GM12878 (cell line): ENCODE results near the gene NEB. TPM values are rescaled to one million over a fixed set of nuclear protein-coding genes. Genes with fewer than 3 reads are reported as not detected.

Experiments used
- ATAC-seq: fragments of 200-7000 bp; cut with Tn5 transposase; 3 replicates; pipeline ENCODE4 v1.9.1; 2020; ENCODE audit warnings: mild to moderate bottlenecking, moderate library complexity
- BruUV-seq: library from RNA; stranded (reverse); fragments of 400-500 nt; replicated peaks from 2 replicates; lab custom pipeline; 2021; lab: Mats Ljungman, UMichigan
- CTCF ChIA-PET: fragments of 300-600 bp; sonication (Branson Sonifier 250); formaldehyde crosslinking; extraction: SDS; loops from one replicate; lab custom pipeline; 2021; ENCODE audit warnings: inconsistent platforms; lab: Yijun Ruan, JAX
- POLR2A ChIA-PET: fragments of 350-600 bp; formaldehyde crosslinking; extraction: SDS; loops from one replicate; lab custom pipeline; 2021; ENCODE audit warnings: inconsistent platforms; lab: Charles Lee
- RAD21 ChIA-PET: fragments of 300-600 bp; sonication (Branson Sonifier 250); formaldehyde crosslinking; loops from one replicate; lab custom pipeline; 2023; ENCODE audit warnings: antibody characterized with exemption; ENCODE audit not compliant: unreplicated experiment; lab: Charles Lee
- SMC1A ChIA-PET: fragments of 300-600 bp; sonication (Branson Sonifier 250); formaldehyde crosslinking; loops from one replicate; lab custom pipeline; 2023; ENCODE audit not compliant: unreplicated experiment, uncharacterized antibody; lab: Charles Lee
- DNase-seq: peaks from one replicate; pipeline ENCODE4 v3.0.0-alpha.2; 2011; ENCODE audit warnings: low read depth, low spot score
- FAIRE-seq: peaks from 3 replicates; lab custom pipeline; 2011; peaks lifted over from hg19 to GRCh38; lab: Jason Lieb, UNC
- H2AFZ ChIP-seq: 2 replicates; pipeline ENCODE4 v1.6.0; 2011; ENCODE audit warnings: low read depth, low read length, control low read depth; ENCODE audit not compliant: control insufficient read depth
- H3K27ac ChIP-seq: 2 replicates; pipeline ENCODE4 v1.5.1; 2011; ENCODE audit warnings: control low read depth; ENCODE audit not compliant: control insufficient read depth, insufficient read depth
- H3K27me3 ChIP-seq, 2 experiments: replicated peaks in 1 of 2; 2 replicates each; pipeline versions ENCODE4 v1.6.0 to v1.6.1; 2011; ENCODE audit warnings: low read length in 1 of 2; ENCODE audit not compliant: control insufficient read depth in 2 of 2, insufficient read depth in 2 of 2
- H3K36me3 ChIP-seq, 2 experiments: 2 replicates each; pipeline ENCODE4 v1.5.1; 2011; ENCODE audit warnings: low read length in 1 of 2; ENCODE audit not compliant: control insufficient read depth in 2 of 2, insufficient read depth in 2 of 2
- H3K4me1 ChIP-seq: 2 replicates; pipeline ENCODE4 v1.6.1; 2011; ENCODE audit warnings: mild to moderate bottlenecking, low read length, moderate library complexity, mixed read lengths; ENCODE audit not compliant: control insufficient read depth, insufficient read depth
- H3K4me2 ChIP-seq: 2 replicates; pipeline ENCODE4 v1.6.0; 2011; ENCODE audit warnings: control low read depth; ENCODE audit not compliant: control insufficient read depth, insufficient read depth
- H3K4me3 ChIP-seq: fragments of 200-600 bp; sonication (generic); 2 replicates; pipeline ENCODE4 v1.5.1; 2016
- H3K79me2 ChIP-seq: 2 replicates; pipeline ENCODE4 v1.6.0; 2011; ENCODE audit warnings: low read length; ENCODE audit not compliant: control insufficient read depth, insufficient read depth
- H3K9ac ChIP-seq: 2 replicates; pipeline ENCODE4 v1.8.0; 2011; ENCODE audit warnings: low read length, control low read depth, mixed read lengths; ENCODE audit not compliant: control insufficient read depth, insufficient read depth
- H3K9me3 ChIP-seq: replicated peaks from 3 replicates; pipeline ENCODE4 v1.5.1; 2011; ENCODE audit warnings: mild to moderate bottlenecking, low read length; ENCODE audit not compliant: control insufficient read depth, insufficient read depth
- H4K20me1 ChIP-seq: 2 replicates; pipeline ENCODE4 v1.6.0; 2011; ENCODE audit not compliant: control insufficient read depth, insufficient read depth
- ATF7 ChIP-seq: fragments of 450-650 bp; IDR thresholded peaks from 2 replicates; pipeline ENCODE4 v1.6.1; 2016; ENCODE audit warnings: low read depth, mild to moderate bottlenecking
- BACH1 ChIP-seq: fragments of 450-650 bp; IDR thresholded peaks from 2 replicates; pipeline ENCODE4 v1.6.1; 2017; ENCODE audit warnings: mild to moderate bottlenecking, borderline replicate concordance
- CBX3 ChIP-seq: fragments of 200-600 bp; sonication (generic); IDR thresholded peaks from 2 replicates; pipeline ENCODE4 v1.6.1; 2016; ENCODE audit warnings: low read depth, borderline replicate concordance
- CBX5 ChIP-seq: sonication (generic); IDR thresholded peaks from 2 replicates; pipeline ENCODE4 v1.6.1; 2016; ENCODE audit warnings: low read depth, moderate library complexity, mild to moderate bottlenecking, inconsistent platforms
- SIN3A ChIP-seq: IDR thresholded peaks from 2 replicates; pipeline ENCODE4 v1.6.1; 2012; ENCODE audit warnings: low read depth, low read length, improper control_type of control experiment
- SMAD5 ChIP-seq: IDR thresholded peaks from 2 replicates; pipeline ENCODE4 v1.6.1; 2016; ENCODE audit warnings: antibody characterized with exemption, low read depth
- TCF12 ChIP-seq: IDR thresholded peaks from 2 replicates; pipeline ENCODE4 v1.6.1; 2011; ENCODE audit warnings: low read depth, mild to moderate bottlenecking, low read length
- YBX1 ChIP-seq: fragments of 450-650 bp; IDR thresholded peaks from 2 replicates; pipeline ENCODE4 v1.6.1; 2016; ENCODE audit warnings: antibody characterized with exemption
- WGBS: methylation state at CpG from one replicate; pipeline ENCODE4 v1.1.6; 2016; ENCODE audit warnings: low lambda C conversion rate; ENCODE audit not compliant: insufficient replicate concordance, insufficient coverage; ENCODE audit errors: missing lambda C conversion rate; 5-methylcytosine and 5-hydroxymethylcytosine counted together
- in situ Hi-C: fragments of 300-500 bp; cut with MboI; formaldehyde crosslinking; loops from 9 replicates; pipeline ENCODE4 v1.14.3; 2018; ENCODE audit warnings: mixed read lengths
- intact Hi-C: fragments of 100-400 bp; cut with micrococcal nuclease; formaldehyde crosslinking; loops from one replicate; pipeline ENCODE4 v1.14.2; 2022; ENCODE audit not compliant: unreplicated experiment
- polyA plus RNA-seq, 11 experiments: library from polyadenylated mRNA; depleted of rRNA in 4 of 11; unstranded in 6 of 11; stranded (reverse) in 5 of 11; fragments of >200 nt; fragmentation: Nextera tagmentation in 4 of 11; fragmentation: Illumina TruSeq in 1 of 11; extraction: Ambion mirVana in 4 of 11; extraction: Trizol in 1 of 11; gene quantifications; 1 replicate in 1 of 11; 2 replicates in 10 of 11; pipeline versions ENCODE4 v1.2.1 to v1.2.3, GENCODE V29; 2011 to 2016; ENCODE audit warnings: inconsistent platforms in 2 of 11, missing spikeins in 2 of 11, low read depth in 1 of 11
- total RNA-seq, 4 experiments: library from RNA; depleted of rRNA in 3 of 4; stranded (reverse); fragments of >200 nt in 3 of 4; fragmentation: Illumina TruSeq in 1 of 4; extraction: Trizol in 1 of 4; gene quantifications; 2 replicates each; pipeline versions ENCODE4 v1.2.1 to v1.2.3, GENCODE V29; 2013 to 2021
- TF ChIP-seq, protein P1 (sequence below): fragments of 450-650 bp; IDR thresholded peaks from 2 replicates; pipeline ENCODE4 v1.6.1; 2018; ENCODE audit warnings: mild to moderate bottlenecking, low read depth, moderate library complexity; ENCODE audit not compliant: partially characterized antibody
- TF ChIP-seq, protein P2 (sequence below): fragments of 450-650 bp; IDR thresholded peaks from 2 replicates; pipeline ENCODE4 v1.6.1; 2017; ENCODE audit warnings: mild to moderate bottlenecking, low read depth, inconsistent platforms; ENCODE audit not compliant: poor library complexity, severe bottlenecking

NEB gene
- total and polyA plus RNA-seq, 10 of the 15 experiments (the other 5 are each of a cell fraction or from before 2014, with no cell fraction given), result 0.04 to 0.77 (median 0.12) TPM

GRCh38 chr2:151567006-151567405 lies 167.3 kb downstream of the NEB start (continued):
- TF ChIP-seq CBX3 (no peak), TCF12 (no peak), BACH1 (no peak), YBX1 (no peak), SMAD5 (no peak), ATF7 (no peak)
- TF ChIP-seq, protein P1, sequence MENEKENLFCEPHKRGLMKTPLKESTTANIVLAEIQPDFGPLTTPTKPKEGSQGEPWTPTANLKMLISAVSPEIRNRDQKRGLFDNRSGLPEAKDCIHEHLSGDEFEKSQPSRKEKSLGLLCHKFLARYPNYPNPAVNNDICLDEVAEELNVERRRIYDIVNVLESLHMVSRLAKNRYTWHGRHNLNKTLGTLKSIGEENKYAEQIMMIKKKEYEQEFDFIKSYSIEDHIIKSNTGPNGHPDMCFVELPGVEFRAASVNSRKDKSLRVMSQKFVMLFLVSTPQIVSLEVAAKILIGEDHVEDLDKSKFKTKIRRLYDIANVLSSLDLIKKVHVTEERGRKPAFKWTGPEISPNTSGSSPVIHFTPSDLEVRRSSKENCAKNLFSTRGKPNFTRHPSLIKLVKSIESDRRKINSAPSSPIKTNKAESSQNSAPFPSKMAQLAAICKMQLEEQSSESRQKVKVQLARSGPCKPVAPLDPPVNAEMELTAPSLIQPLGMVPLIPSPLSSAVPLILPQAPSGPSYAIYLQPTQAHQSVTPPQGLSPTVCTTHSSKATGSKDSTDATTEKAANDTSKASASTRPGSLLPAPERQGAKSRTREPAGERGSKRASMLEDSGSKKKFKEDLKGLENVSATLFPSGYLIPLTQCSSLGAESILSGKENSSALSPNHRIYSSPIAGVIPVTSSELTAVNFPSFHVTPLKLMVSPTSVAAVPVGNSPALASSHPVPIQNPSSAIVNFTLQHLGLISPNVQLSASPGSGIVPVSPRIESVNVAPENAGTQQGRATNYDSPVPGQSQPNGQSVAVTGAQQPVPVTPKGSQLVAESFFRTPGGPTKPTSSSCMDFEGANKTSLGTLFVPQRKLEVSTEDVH, result no peak
- TF ChIP-seq, protein P2, sequence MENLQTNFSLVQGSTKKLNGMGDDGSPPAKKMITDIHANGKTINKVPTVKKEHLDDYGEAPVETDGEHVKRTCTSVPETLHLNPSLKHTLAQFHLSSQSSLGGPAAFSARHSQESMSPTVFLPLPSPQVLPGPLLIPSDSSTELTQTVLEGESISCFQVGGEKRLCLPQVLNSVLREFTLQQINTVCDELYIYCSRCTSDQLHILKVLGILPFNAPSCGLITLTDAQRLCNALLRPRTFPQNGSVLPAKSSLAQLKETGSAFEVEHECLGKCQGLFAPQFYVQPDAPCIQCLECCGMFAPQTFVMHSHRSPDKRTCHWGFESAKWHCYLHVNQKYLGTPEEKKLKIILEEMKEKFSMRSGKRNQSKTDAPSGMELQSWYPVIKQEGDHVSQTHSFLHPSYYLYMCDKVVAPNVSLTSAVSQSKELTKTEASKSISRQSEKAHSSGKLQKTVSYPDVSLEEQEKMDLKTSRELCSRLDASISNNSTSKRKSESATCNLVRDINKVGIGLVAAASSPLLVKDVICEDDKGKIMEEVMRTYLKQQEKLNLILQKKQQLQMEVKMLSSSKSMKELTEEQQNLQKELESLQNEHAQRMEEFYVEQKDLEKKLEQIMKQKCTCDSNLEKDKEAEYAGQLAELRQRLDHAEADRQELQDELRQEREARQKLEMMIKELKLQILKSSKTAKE, result no peak

DNA sequence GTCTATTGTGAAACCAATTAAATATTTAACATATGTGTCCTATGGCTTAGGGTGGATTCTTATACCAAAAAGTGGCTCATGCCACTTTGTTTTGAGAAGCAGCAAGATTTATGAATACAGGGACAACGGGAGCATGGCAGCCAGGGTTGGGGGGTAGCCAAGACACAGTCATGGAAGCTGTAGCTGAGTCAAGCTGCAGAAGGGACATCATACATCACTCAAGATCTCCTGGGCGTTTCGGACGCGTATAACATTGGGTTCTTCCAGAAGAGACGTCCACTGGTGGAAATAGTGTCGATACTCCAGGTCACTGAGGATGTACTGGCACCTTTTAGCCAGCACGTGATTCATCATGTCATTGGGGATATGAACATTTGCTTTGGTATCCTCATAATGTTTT lies 171.9 kb downstream of the NEB start:
- FAIRE-seq (no peak), ATAC-seq (no peak), DNase-seq (no peak)
- no peak overlapping the region for H3K9ac ChIP-seq
- no peak overlapping the region for H2AFZ ChIP-seq
- H3K36me3 ChIP-seq, result no peaks in the 10 kb centered on the region
- RAD21 ChIA-PET, result no interaction called here
- TF ChIP-seq SIN3A (no peak), CBX5 (no peak)
- TF ChIP-seq, protein P1, result no peak
- no TSS peak for BruUV-seq
- H3K79me2 ChIP-seq, result no peaks in the 10 kb centered on the region
- SMC1A ChIA-PET, result no interaction called here
- CTCF ChIA-PET, result no interaction called here
- H3K4me3 ChIP-seq, result no peak overlapping the region
- POLR2A ChIA-PET, result no interaction called here
- no peaks in the 10 kb centered on the region for H3K4me1 ChIP-seq
- no peaks in the 10 kb centered on the region for H3K27me3 ChIP-seq
- H4K20me1 ChIP-seq, result no peaks in the 10 kb centered on the region
- intact Hi-C loops (loop anchor here (10.0 kb wide), 1 partner anchor 72 kb away; no protein-coding TSS in a partner anchor), in situ Hi-C loops (no loop called here)
- no peaks in the 10 kb centered on the region for H3K9me3 ChIP-seq
- H3K4me2 ChIP-seq, result no peak overlapping the region
- WGBS, result 45% methylated on average over 8 of the region's 8 CpGs
- H3K27ac ChIP-seq, result no peak overlapping the region
